ENCODE measurements around the gene CPNE4.

The CPNE4 gene

GRCh38 chr3:131608296-131608695 lies 426.5 kb downstream of the CPNE4 start:
- no peak overlapping the region for H3K4me3 ChIP-seq
- peaks cover 5% of the 10 kb centered on the region; the same call in 1 of the 2 replicates for H3K4me1 ChIP-seq
- H3K4me2 ChIP-seq = no peak overlapping the region
- H3K36me3 ChIP-seq = no peaks in the 10 kb centered on the region
- no peaks in the 10 kb centered on the region for H4K20me1 ChIP-seq
- no peak overlapping the region for H3K27ac ChIP-seq
- no peak overlapping the region for H3K9ac ChIP-seq
- no peaks in the 10 kb centered on the region for H3K27me3 ChIP-seq
- H3K9me3 ChIP-seq = no peaks in the 10 kb centered on the region
- no peak for TF ChIP-seq Cebpa-rat (IDR thresholded peaks at IDR 0.05)

GRCh38 chr3:131605916-131606315 lies 428.9 kb downstream of the CPNE4 start:
- H3K36me3 ChIP-seq = no peaks in the 10 kb centered on the region
- no peaks in the 10 kb centered on the region for H4K20me1 ChIP-seq
- H3K4me2 ChIP-seq = no peak overlapping the region
- H3K4me1 ChIP-seq = peaks cover 5% of the 10 kb centered on the region; the same call in 1 of the 2 replicates
- H3K9me3 ChIP-seq = no peaks in the 10 kb centered on the region
- no peak for TF ChIP-seq Cebpa-rat (IDR thresholded peaks at IDR 0.05)
- no peaks in the 10 kb centered on the region for H3K27me3 ChIP-seq
- no peak overlapping the region for H3K27ac ChIP-seq
- no peak overlapping the region for H3K4me3 ChIP-seq
- no peak overlapping the region for H3K9ac ChIP-seq

GRCh38 chr3:131602011-131602779 lies 432.6 kb downstream of the CPNE4 start:
- Histone ChIP-seq H4K20me1 (no peaks in the 10 kb centered on the region), H3K9ac (no peak overlapping the region), H3K4me3 (no peak overlapping the region), H3K36me3 (no peaks in the 10 kb centered on the region), H3K9me3 (no peaks in the 10 kb centered on the region), H3K4me1 (no peaks in the 10 kb centered on the region), H3K27ac (no peak overlapping the region), H3K27me3 (no peaks in the 10 kb centered on the region), H3K4me2 (no peak overlapping the region)
- no peak for TF ChIP-seq Cebpa-rat (IDR thresholded peaks at IDR 0.05)

GRCh38 chr3:131597816-131598215 lies 437.0 kb downstream of the CPNE4 start:
- H3K36me3 ChIP-seq = no peaks in the 10 kb centered on the region
- H3K4me3 ChIP-seq = no peak overlapping the region
- no peak overlapping the region for H3K27ac ChIP-seq
- H3K4me1 ChIP-seq = no peaks in the 10 kb centered on the region
- H3K9me3 ChIP-seq = no peaks in the 10 kb centered on the region
- H3K27me3 ChIP-seq = no peaks in the 10 kb centered on the region
- no peak overlapping the region for H3K4me2 ChIP-seq
- H3K9ac ChIP-seq = no peak overlapping the region
- TF ChIP-seq Cebpa-rat (IDR thresholded peaks at IDR 0.05) = no peak
- no peaks in the 10 kb centered on the region for H4K20me1 ChIP-seq

- Histone ChIP-seq H3K4me1 (no peaks in the 10 kb centered on the region), H4K20me1 (no peaks in the 10 kb centered on the region), H3K27me3 (no peaks in the 10 kb centered on the region), H3K4me3 (no peak overlapping the region), H3K4me2 (no peak overlapping the region), H3K9ac (no peak overlapping the region), H3K9me3 (no peaks in the 10 kb centered on the region), H3K36me3 (no peaks in the 10 kb centered on the region), H3K27ac (no peak overlapping the region)
- TF ChIP-seq Cebpa-rat (IDR thresholded peaks at IDR 0.05) = no peak
Observed at GRCh38 chr3:131596884-131597283, 437.9 kb downstream of the CPNE4 start.

GRCh38 chr3:131591394-131592014 lies 443.3 kb downstream of the CPNE4 start:
- Histone ChIP-seq H3K4me2 (no peak overlapping the region), H4K20me1 (no peaks in the 10 kb centered on the region), H3K9ac (no peak overlapping the region), H3K36me3 (no peaks in the 10 kb centered on the region), H3K4me1 (no peaks in the 10 kb centered on the region), H3K9me3 (no peaks in the 10 kb centered on the region), H3K27me3 (no peaks in the 10 kb centered on the region), H3K4me3 (no peak overlapping the region), H3K27ac (no peak overlapping the region)
- TF ChIP-seq Cebpa-rat (IDR thresholded peaks at IDR 0.05) = no peak

- no peaks in the 10 kb centered on the region for H3K9me3 ChIP-seq
Observed at GRCh38 chr3:131586277-131586676, 448.5 kb downstream of the CPNE4 start.

GRCh38 chr3:131582438-131582837 lies 452.4 kb downstream of the CPNE4 start:
- Histone ChIP-seq H3K9me3 (no peaks in the 10 kb centered on the region), H3K36me3 (no peaks in the 10 kb centered on the region), H3K4me3 (no peak overlapping the region), H3K4me2 (no peak overlapping the region), H4K20me1 (no peaks in the 10 kb centered on the region), H3K27ac (no peak overlapping the region), H3K27me3 (no peaks in the 10 kb centered on the region), H3K9ac (no peak overlapping the region), H3K4me1 (no peaks in the 10 kb centered on the region)
- no peak for TF ChIP-seq Cebpa-rat (IDR thresholded peaks at IDR 0.05)

More at GRCh38 chr3:131586277-131586676, 448.5 kb downstream of the CPNE4 start:
- Histone ChIP-seq H3K4me3 (no peak overlapping the region), H4K20me1 (no peaks in the 10 kb centered on the region), H3K27me3 (no peaks in the 10 kb centered on the region), H3K9ac (no peak overlapping the region), H3K36me3 (no peaks in the 10 kb centered on the region), H3K4me2 (no peak overlapping the region), H3K4me1 (no peaks in the 10 kb centered on the region), H3K27ac (no peak overlapping the region)
- no peak for TF ChIP-seq Cebpa-rat (IDR thresholded peaks at IDR 0.05)

GRCh38 chr3:131568460-131568859 lies 466.4 kb downstream of the CPNE4 start:
- no peak for TF ChIP-seq Cebpa-rat (IDR thresholded peaks at IDR 0.05)

GRCh38 chr3:131564812-131565211 lies 470.0 kb downstream of the CPNE4 start:
- Histone ChIP-seq H3K9me3 (no peaks in the 10 kb centered on the region), H3K36me3 (no peaks in the 10 kb centered on the region)

More at GRCh38 chr3:131568460-131568859, 466.4 kb downstream of the CPNE4 start:
- no peaks in the 10 kb centered on the region for H3K27me3 ChIP-seq
- H3K27ac ChIP-seq = no peak overlapping the region
- H3K4me3 ChIP-seq = no peak overlapping the region
- no peak overlapping the region for H3K4me2 ChIP-seq
- H3K9ac ChIP-seq = no peak overlapping the region
- no peaks in the 10 kb centered on the region for H3K36me3 ChIP-seq
- no peaks in the 10 kb centered on the region for H4K20me1 ChIP-seq
- H3K9me3 ChIP-seq = no peaks in the 10 kb centered on the region
- H3K4me1 ChIP-seq = no peaks in the 10 kb centered on the region

More at GRCh38 chr3:131564812-131565211, 470.0 kb downstream of the CPNE4 start:
- Histone ChIP-seq H3K27ac (no peak overlapping the region), H3K4me1 (peaks cover 6% of the 10 kb centered on the region; the same call in 1 of the 2 replicates), H3K4me2 (no peak overlapping the region), H3K27me3 (no peaks in the 10 kb centered on the region), H3K9ac (no peak overlapping the region), H3K4me3 (no peak overlapping the region), H4K20me1 (no peaks in the 10 kb centered on the region)
- TF ChIP-seq Cebpa-rat (IDR thresholded peaks at IDR 0.05) = no peak
